Measurements from ENCODE around the gene TRDN.

DNA sequence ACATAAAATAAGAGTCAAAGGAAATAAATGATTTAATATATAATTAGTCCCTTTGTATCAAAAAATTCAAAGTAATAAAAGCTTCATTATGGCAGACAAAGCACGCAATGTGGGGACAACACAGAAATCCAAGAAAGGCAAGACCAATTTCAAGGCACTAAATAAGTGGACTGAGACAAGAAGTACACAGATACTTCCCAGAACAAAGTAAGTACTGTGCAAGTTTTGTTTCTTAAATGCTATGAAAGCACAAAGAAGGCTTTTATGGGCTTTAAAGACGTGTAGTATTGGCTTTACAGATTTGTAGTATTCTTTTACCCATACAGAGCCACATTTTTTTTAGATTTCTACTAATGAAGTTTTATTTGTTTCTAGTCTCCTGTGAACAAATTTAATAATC is 174.6 kb downstream of the TRDN start:
- TF ChIP-seq, protein P1, sequence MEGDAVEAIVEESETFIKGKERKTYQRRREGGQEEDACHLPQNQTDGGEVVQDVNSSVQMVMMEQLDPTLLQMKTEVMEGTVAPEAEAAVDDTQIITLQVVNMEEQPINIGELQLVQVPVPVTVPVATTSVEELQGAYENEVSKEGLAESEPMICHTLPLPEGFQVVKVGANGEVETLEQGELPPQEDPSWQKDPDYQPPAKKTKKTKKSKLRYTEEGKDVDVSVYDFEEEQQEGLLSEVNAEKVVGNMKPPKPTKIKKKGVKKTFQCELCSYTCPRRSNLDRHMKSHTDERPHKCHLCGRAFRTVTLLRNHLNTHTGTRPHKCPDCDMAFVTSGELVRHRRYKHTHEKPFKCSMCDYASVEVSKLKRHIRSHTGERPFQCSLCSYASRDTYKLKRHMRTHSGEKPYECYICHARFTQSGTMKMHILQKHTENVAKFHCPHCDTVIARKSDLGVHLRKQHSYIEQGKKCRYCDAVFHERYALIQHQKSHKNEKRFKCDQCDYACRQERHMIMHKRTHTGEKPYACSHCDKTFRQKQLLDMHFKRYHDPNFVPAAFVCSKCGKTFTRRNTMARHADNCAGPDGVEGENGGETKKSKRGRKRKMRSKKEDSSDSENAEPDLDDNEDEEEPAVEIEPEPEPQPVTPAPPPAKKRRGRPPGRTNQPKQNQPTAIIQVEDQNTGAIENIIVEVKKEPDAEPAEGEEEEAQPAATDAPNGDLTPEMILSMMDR (conservative IDR thresholded peaks at IDR 0.05 in 1 of 2, IDR thresholded peaks at IDR 0.05 in 1 of 2; ENCODE audit: low read depth in 1 of 2, low read length in 2 of 2): no peak
- TF ChIP-seq EZH2 (IDR thresholded peaks at IDR 0.05; ENCODE audit: low read length, missing control alignments): no peak
